HG02763 (cell line): Measurements from ENCODE around the gene RGS12.
A peak's percentile ranks its signal among the peaks of the same experiment; 100 is the strongest.

Experiments used
- ATAC-seq: cut with Tn5 transposase; IDR thresholded peaks from one replicate; pipeline ENCODE4 v1.9.1; 2021; ENCODE audit warnings: mild to moderate bottlenecking, moderate library complexity; ENCODE audit not compliant: unreplicated experiment

Gene RGS12

DNA sequence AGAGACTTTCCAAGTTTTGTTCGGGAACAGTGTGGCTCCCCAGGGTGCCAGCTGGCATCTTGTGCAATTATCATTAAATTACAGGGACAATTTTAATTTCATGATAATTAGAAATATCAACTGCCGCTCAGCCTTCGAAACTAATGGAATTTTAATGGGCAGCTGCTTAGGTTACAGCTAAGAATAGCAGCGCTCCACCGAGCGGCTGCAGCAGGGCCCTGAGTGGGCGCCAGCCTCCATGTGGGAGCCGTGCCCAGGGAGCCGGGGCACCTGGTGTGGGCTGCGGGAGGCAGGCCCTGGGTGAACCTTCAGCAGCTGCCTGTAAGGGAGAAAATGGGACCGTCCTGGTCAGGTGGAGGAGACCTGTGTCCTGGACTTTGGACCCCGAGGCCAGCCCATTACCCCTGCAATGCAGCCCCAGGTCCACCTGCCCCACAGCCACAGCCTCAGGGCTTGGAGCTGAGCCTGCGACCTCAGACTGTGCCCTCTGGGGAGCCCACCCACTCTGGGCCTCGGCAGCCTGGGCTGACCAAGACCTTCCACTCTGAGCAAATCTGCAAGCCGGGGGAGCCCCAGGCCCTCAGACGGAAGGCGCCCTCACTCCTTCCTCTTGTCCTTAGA lies 22.7 kb upstream of the RGS12 start:
- no peak for ATAC-seq

DNA sequence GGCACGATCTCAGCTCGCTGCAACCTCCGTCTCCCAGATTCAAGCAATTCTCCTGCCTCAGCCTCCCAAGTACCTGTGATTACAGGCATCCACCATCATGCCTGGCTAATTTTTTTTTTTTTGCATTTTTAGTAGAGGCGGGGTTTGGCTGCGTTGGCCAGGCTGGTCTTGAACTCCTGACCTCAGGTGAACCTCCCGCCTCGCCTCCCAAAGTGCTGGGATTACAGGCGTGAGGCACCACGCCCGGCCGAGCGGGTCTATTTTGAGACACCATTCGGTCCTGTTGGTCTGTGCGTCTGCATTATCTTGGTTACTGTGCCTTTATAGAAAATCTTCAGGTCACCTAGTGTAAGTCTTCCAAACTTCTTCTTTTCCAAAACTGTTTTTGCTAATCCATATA lies 21.7 kb upstream of the RGS12 start:
- no peak for ATAC-seq

- no peak for ATAC-seq
Observed at GRCh38 chr4:3276986-3277385, 15.8 kb upstream of the RGS12 start.

DNA sequence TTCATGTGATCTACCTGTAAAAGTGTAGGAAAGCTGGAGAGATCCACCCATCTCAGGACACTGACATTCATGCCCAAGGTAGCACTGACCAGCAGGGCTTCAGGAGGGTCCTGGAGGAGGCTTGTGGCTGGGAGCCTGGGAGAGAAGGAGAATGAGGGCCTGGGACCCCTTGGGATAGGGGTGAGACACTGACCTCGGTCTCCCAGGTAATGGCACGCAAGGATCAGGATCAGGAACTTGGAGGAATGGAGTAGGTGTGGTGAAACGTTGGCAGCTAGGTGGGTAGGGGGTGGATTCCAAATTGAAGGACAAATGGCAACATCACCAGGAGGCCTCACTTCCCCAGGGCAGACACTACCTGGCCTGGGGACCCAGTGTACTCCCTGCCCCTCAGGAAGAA lies 12.4 kb upstream of the RGS12 start:
- no peak for ATAC-seq

DNA sequence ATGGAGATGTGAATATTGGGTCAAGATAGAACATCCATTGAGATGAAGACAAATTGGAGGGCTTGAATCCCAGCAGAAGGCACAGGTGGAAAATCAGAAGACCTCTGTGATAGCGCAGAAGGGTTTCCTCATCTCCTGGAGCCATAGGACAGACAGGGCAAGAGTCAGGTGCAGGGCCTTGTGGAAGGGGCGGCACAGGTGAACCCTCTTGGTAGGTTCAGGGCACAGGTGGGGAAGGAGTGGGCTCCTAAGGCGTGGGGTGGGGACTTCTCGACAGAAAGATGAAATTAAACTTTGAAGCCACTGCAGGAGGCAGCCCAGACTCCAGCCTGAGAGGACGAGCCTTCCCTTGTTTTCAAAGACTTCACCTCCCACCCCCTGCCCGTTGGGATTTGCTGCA lies 9.3 kb upstream of the RGS12 start:
- no peak for ATAC-seq

DNA sequence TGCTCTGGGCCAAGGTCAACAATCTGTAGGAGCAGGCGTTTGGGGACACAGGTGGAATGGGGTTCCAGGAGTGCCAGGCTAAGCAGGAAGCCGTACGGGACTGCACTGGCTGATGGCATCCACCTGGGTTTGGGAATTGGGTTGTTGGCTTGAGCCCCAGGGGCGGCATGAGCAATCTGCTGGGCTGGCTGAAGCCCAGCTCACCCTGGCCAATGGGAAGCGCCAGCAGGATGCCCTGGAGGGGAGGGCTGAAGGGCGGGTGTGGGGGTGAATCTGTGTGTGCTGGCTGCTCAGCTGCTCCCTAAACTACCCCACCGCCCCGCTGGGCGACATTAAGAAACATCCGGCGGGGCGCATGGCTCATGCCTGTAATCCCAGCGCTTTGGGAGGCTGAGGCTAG lies 8.9 kb upstream of the RGS12 start:
- no peak for ATAC-seq

DNA sequence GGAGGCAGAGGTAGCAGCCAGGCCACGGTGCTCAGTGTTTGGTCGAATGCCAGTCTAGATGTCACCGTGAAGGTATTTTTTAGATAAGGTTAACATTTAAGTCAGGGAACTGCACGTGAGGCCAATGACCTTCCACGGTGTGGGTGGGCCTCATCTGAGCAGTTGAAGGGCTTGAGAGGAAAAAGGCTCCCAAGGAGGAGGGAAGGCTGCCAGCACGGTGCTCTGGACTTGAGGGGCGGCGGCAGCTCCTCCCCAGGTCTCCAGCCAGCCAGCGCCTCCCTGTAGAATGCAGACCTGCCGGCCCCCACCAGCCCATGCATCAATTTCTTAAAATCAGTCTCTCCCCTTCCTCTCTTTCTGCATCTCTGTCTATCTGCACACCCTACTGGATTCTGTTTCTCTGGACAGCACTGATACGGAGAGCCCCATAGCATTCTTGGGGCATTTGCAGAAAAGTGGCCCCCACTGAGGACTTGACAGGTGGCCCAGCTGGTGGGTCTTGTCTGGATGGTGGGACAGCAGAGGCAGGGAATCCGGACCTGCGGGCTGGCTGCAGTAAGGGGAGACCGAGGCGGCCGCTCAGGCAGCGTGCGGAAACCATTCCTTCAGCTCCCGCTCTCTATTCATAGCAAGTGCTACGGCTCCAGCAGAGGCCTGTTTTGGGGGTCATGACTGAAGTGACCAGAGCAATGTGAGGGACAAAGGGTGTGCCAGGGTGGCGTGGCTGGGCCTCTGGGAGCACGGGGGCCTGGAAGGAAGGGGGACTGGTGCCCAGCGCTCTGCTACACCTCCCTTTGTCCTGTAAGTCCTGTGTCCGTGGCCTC lies 7.9 kb upstream of the RGS12 start:
- no peak for ATAC-seq

DNA sequence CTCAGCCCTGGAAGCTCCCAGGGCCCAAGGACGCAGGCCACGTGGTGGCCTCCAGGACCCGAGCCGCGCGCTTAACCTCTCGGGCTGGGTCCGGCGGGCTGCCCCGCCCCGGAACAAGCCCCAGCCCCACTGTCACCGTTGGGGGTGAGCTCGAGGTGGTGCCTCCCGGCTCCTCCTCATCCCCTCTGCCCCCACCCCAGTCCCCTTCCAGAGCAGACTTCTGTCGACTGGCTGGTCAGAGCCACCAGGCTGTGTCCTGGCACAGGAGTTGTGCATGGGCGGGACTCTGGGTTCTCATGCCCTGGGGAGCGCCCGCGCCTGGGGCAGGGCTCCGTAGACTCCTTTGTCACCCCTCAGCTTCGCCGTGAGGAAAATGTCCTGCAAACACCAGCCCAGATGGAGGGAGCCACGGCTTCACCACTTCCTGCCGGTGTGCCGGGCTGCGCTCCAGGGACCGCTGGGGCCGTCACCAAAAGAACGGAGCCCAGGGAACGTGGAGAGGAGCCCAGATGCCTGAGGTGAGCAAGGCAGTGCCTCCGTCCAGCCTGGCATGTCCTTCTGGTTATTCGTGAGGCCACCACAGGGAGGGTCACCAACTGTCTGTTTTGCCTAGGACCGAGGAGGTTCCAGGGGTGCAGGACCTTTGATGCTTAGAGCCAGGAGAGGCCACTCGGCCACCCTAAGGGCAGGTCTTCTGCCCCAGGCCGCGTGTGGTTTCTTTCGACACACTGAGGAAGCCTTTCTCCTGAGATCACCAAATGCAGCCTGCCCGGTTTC lies 7.1 kb upstream of the RGS12 start:
- no peak for ATAC-seq

DNA sequence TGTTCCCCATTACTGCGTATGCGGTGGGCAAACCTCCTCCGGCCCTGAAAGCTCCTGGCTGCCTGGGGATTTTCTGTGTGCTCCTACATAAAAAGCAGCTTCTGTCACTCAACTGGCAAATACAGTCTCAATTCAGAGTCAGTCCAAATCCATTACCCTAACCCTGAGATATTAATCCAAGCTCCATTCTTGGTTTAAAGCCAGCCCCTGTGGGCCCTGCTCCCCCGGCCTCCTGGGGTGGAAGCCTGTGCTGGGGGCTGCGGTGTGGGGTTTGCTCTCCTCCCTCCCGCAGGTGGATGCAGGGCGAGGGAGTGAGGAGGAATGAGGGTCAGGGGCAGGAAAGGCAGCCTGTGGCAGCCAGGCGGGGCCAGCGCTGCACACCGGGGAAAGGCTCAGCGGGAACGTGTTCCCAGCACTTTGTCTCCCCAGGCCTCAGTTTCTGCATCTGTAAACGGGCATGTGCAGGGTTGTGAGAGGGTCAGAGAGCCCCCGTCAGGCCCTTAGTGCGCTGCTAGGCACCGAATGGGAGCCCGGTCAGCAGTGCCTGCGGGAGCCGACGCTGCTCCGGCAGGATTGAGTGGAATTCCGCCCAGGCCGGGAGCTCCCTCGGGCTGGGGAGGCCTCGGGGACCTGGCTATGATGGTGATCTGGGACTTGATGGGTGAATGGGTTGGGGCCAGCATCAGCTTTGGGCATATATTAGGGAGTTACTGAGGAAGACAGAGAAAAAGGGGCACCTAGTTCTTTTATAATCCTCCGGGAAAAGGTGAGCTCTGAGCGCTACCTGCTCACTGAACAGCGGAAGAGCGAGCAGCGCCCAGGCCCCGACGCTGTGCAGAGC lies 6.3 kb upstream of the RGS12 start:
- peak; percentile 80 for ATAC-seq

DNA sequence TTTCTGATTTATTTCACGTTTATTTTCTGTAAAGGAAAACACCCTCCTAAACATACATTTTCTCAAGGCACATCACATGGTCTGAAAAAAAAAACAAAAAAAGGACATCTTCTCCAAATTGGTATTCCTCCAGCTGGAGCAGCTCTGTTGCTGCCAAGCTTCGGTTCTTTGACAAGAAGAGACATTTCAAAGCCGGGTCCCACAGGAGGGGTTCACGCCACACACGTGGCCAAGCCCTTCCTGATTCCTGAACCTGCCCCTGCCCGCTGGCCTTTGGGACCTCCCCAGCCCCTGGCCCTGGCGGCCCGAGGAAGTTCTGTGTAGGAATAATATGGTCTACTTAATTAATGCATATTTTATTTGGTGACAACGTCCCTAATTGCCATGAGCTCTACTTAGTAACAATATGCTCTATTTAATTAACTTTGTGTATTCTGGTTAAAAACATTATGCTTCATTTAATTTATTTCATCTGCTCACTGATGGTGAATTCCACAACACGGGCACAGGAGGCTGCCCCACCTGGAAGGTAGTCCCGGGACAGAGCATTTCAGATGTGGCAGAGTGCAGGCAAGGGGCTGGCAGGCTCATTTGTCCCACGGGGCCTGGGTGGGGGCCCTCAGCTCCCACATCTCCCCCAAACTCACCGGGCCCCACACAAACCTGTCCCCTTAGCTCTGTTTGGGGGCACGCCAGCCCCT lies 5.4 kb upstream of the RGS12 start:
- no peak for ATAC-seq

DNA sequence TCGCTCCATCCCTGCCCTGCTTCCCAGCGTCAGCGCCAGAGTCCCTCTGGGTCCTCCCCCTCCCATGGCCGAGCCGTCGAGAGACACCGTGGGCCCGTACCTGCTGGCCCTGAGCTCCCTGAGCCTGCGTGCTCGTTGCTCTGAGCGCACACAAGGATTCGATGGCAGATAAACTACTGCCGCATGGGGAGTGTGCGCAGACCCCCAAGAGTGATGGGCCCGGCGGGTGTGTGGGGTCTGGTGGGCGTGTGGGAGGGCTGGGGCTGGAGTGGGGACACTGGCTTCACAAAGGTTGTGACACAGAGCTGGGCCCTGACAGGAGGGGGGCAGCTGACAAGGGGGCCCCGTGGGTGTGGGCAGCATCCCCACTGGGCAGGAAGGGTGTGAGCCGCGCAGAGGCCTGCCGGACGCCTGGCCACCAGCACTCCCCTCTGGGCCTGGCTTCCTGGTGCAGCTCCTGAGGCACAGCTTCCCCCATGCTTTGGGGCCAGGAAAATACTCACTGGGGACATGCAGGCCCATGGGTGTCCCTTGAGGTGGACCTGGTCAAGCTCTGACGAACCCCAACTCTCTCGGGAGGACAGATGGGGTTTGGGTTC lies 4.8 kb upstream of the RGS12 start:
- ATAC-seq, result no peak

GRCh38 chr4:3288571-3289094 lies 4.2 kb upstream of the RGS12 start:
- ATAC-seq, result no peak

DNA sequence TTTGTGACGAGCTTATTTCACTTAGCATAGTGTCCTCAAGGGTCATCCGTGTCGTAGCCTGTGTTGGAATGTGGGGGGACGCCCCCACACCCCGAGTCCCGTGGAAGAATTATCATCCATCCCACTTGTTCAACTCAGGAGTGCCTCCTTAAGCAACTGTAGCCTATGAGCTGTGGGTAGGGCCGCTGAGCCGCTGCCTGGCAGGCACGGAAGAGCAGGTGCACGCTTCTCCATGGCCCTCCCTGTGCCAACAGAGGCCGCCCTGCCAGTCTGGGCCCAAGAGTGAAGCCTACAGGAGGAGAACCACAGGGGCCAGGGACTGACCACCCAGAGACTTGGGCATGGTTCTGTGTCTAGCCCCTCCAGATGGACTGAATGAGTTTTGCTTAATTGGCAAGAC lies 2.3 kb upstream of the RGS12 start:
- ATAC-seq, result no peak

- ATAC-seq, result no peak
Observed at GRCh38 chr4:3290889-3291321, 1.9 kb upstream of the RGS12 start.

- ATAC-seq, result no peak
Observed at GRCh38 chr4:3291411-3291968, 1.3 kb upstream of the RGS12 start.

- no peak for ATAC-seq
Observed at GRCh38 chr4:3291969-3292570, 751 bp upstream of the RGS12 start.

- ATAC-seq, result no peak
Observed at GRCh38 chr4:3293401-3294391, 875 bp downstream of the RGS12 start.
